Measurements from ENCODE around the gene NOLC1. TPM values are rescaled to one million over a fixed set of nuclear protein-coding genes. Genes with fewer than 3 reads are reported as not detected.

NOLC1 gene
- total and polyA plus RNA-seq, 11 donors, result 10.1 to 67.5 (median 29.0) TPM

GRCh38 chr10:102115775-102116174 is 36.4 kb upstream of the NOLC1 start:
- peaks cover 0 to 12% (median 11%) of the 10 kb centered on the region in 9 donors for H3K36me3 ChIP-seq
- H3K4me3 ChIP-seq, result peak overlapping the region in 9 of 12 donors; percentile 65 to 90 (median 81)
- H3K4me1 ChIP-seq, result peaks cover 4 to 73% (median 63%) of the 10 kb centered on the region in 12 donors
- intact Hi-C loops (cut with DNase I), result loop anchor here in 6 of 10 donors (5.0 kb wide), 2 partner anchors 43 to 48 kb away; partner anchors contain the start of gene HPS6 (in 4 of the 6)
- H3K27me3 ChIP-seq, result no peaks in the 10 kb centered on the region
- ATAC-seq (no peak), DNase-seq (no peak)
- H3K9me3 ChIP-seq, result no peaks in the 10 kb centered on the region
- WGBS, 4 donors, result 0 to 2% (median 1%) methylated on average over 3 of the region's 3 CpGs
- no peak for TF ChIP-seq POLR2A (IDR thresholded peaks at IDR 0.05)
- TF ChIP-seq, protein P1, sequence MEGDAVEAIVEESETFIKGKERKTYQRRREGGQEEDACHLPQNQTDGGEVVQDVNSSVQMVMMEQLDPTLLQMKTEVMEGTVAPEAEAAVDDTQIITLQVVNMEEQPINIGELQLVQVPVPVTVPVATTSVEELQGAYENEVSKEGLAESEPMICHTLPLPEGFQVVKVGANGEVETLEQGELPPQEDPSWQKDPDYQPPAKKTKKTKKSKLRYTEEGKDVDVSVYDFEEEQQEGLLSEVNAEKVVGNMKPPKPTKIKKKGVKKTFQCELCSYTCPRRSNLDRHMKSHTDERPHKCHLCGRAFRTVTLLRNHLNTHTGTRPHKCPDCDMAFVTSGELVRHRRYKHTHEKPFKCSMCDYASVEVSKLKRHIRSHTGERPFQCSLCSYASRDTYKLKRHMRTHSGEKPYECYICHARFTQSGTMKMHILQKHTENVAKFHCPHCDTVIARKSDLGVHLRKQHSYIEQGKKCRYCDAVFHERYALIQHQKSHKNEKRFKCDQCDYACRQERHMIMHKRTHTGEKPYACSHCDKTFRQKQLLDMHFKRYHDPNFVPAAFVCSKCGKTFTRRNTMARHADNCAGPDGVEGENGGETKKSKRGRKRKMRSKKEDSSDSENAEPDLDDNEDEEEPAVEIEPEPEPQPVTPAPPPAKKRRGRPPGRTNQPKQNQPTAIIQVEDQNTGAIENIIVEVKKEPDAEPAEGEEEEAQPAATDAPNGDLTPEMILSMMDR (IDR thresholded peaks at IDR 0.05), result no peak
- H3K27ac ChIP-seq, result peak overlapping the region; percentile 75 to 99 (median 95)

DNA sequence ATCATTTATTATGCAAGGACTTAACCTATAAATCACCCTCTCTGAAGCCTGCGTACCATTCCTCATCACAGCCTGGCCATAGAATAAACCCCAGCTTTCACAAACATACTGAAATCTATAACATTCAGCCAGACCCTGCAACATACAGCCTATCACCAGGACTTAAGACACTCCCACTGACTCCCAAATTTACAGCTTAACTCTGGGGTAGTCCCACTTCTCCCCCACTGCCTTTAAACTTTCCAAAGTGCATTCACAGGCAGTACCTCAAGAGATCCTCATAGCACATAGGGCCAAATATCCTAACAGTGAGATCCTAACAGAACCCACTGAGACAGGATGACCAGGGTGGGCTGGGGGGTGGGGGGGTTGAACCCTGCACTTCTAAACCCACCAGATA is 35.5 kb upstream of the NOLC1 start:
- Histone ChIP-seq H3K4me1 (peaks cover 6 to 82% (median 67%) of the 10 kb centered on the region in 12 donors), H3K27me3 (no peaks in the 10 kb centered on the region), H3K27ac (peak overlapping the region; percentile 3 to 99 (median 96)), H3K9me3 (no peaks in the 10 kb centered on the region), H3K4me3 (peak overlapping the region in 9 of 12 donors; percentile 68 to 90 (median 85)), H3K36me3 (peaks cover 0 to 3% (median 2%) of the 10 kb centered on the region in 9 donors)
- ATAC-seq, result no peak
- no peak for DNase-seq
- intact Hi-C loops (cut with DNase I), result loop anchor here in 6 of 10 donors (5.0 kb wide), 2 partner anchors 44 to 49 kb away; partner anchors contain the start of gene HPS6 (in 4 of the 6)
- TF ChIP-seq, protein P1 (IDR thresholded peaks at IDR 0.05), result no peak
- TF ChIP-seq POLR2A (IDR thresholded peaks at IDR 0.05), result no peak
- WGBS, 4 donors, result 55 to 67% (median 62%) methylated on average over 1 of the region's 1 CpG

GRCh38 chr10:102117391-102118159 is 34.6 kb upstream of the NOLC1 start:
- Histone ChIP-seq H3K4me3 (peak overlapping the region in 9 of 12 donors; percentile 68 to 90 (median 85)), H3K27ac (peak overlapping the region; percentile 3 to 99 (median 96)), H3K9me3 (no peaks in the 10 kb centered on the region), H3K36me3 (no peaks in the 10 kb centered on the region), H3K4me1 (peaks cover 6 to 84% (median 70%) of the 10 kb centered on the region in 12 donors), H3K27me3 (no peaks in the 10 kb centered on the region)
- WGBS, 4 donors, result 3 to 9% (median 6%) methylated on average over 11 to 12 of the region's 12 CpGs
- intact Hi-C loops (cut with DNase I), result loop anchor here in 6 of 10 donors (5.0 kb wide), 2 partner anchors 45 to 50 kb away; partner anchors contain the start of gene HPS6 (in 4 of the 6)
- no peak for TF ChIP-seq POLR2A (IDR thresholded peaks at IDR 0.05)
- TF ChIP-seq, protein P1 (IDR thresholded peaks at IDR 0.05), result peak in 4 of 12 donors; percentile 23 to 40 (median 34)
- ATAC-seq (peak; percentile 21 to 63 (median 41)), DNase-seq (peak; percentile 89 to 92 (median 90))

DNA sequence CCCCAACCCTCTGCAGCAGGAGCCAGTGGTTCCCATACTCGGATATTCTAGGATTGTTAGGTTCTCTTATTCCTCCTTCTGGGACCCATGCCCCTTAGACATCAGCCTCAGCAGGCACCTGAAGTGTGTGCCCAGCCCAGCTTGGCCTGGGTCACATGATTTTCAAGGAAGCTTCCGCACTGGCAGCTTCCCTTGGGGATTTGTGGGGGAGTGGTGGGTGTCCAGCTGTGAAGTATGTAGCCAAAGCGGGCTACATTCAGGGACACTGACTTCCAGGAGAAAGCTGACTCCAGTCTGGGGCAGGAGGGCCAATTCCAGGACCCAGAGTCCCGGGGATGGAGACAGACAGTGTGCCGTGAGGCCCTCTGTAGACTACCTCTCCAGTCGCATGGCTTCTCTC is 33.3 kb upstream of the NOLC1 start:
- DNase-seq, result peak in 3 of 5 donors; percentile 46 to 57 (median 50)
- H3K36me3 ChIP-seq, result no peaks in the 10 kb centered on the region
- H3K4me1 ChIP-seq, result peaks cover 6 to 71% (median 59%) of the 10 kb centered on the region in 12 donors
- peak overlapping the region; percentile 92 to 99 (median 98) for H3K27ac ChIP-seq
- peak overlapping the region; percentile 54 to 96 (median 84) for H3K4me3 ChIP-seq
- no peaks in the 10 kb centered on the region for H3K9me3 ChIP-seq
- no peak for TF ChIP-seq POLR2A (IDR thresholded peaks at IDR 0.05)
- TF ChIP-seq, protein P1 (IDR thresholded peaks at IDR 0.05), result no peak
- 0 to 7% (median 3%) methylated on average over 2 to 6 of the region's 6 CpGs for WGBS, 4 donors
- intact Hi-C loops (cut with DNase I), result loop anchor here in 6 of 10 donors (5.0 kb wide), 2 partner anchors 47 to 52 kb away; partner anchors contain the start of gene HPS6 (in 4 of the 6)
- ATAC-seq, result no peak
- no peaks in the 10 kb centered on the region for H3K27me3 ChIP-seq

Data from heart left ventricle (tissue), 16 donors.